HG02970 (cell line): ENCODE results near the gene NFATC2.
"Not testable (repeated sequence)": the region's sequence is repeated elsewhere in the genome, so short reads cannot be mapped to it uniquely, and the experiment has no call there.

Source experiments
- ATAC-seq: cut with Tn5 transposase; IDR thresholded peaks from one replicate; pipeline ENCODE4 v1.9.1; 2021; ENCODE audit warnings: mild to moderate bottlenecking, moderate library complexity, moderate number of reproducible peaks; ENCODE audit not compliant: unreplicated experiment, low FRiP score

The NFATC2 gene

DNA sequence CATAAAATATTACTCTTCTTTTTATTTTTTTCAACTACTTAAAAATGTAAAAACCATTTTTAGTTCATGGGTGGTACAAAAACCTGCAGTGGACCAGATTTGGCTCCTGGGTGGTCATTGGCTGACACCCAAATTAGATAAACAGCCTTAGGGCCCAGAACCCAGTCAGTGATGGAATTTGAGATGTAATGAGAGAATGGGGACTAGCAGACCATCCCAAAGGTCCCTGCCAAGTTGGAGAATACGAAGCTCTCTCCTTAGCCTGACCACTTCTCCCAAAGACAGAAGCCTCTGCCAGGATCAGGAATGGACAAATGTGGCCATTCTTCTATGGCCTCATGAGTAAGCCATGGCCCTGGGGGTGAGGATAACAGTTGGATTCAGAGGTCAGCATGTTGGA is 194.7 kb downstream of the NFATC2 start:
- ATAC-seq: no peak

DNA sequence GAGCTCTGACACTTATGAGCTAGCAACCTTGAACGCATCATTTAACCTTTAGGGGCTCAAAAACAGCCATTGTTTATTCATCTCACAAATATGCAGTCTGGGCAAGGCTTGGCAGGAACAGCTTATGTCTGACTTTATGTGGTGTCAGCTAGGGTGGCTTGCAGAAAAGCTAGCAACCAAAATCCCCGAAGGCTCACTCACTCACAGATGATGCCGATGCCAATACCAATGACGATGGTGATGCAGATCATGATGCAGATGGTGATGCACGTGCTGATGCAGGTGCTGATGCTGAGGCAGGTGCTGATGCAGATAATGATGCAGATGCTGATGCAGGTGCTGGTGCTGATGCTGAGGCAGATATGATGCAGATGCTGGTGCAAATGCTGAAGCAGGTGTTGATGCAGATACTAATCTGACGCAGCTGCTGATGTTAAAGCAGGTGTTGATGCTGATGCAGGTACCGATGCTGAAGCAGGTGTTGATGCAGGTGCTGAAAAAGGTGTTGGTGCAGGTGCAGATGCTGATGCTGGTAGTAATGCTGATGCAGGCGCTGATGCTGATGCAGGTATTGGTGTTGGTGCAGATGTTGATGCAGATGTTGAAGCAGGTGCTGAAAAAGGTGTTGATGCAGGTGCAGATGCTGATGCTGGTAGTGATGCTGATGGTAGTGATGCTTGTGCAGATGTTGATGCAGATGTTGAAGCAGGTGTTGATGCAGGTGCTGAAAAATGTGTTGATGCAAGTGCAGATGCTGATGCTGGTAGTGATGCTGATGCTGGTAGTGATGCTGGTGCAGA is 195.6 kb downstream of the NFATC2 start:
- no peak for ATAC-seq

DNA sequence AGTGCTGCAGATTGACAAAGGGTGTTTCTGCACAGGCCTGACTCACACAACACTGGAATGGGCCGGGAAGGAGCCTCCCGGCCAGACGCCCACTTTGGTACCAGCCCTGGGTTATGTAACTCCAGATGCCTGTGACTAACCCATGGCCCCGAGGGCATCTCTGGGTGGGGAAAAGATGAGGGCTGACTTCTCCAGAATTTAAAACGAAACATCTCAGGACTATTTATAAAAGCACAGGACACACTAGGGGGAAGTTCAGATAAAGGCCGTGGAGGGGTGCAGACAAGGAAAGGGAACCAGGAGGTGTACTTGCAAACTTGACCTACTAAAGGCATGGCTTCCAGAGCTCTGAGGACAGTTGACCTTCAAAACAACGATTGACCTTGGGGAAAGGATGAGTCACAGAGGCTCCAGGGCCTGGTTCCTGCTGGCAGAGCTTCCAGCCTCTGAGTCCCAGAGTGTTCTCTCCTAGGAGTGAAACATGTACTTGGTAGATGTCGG is 196.9 kb downstream of the NFATC2 start:
- no peak for ATAC-seq

DNA sequence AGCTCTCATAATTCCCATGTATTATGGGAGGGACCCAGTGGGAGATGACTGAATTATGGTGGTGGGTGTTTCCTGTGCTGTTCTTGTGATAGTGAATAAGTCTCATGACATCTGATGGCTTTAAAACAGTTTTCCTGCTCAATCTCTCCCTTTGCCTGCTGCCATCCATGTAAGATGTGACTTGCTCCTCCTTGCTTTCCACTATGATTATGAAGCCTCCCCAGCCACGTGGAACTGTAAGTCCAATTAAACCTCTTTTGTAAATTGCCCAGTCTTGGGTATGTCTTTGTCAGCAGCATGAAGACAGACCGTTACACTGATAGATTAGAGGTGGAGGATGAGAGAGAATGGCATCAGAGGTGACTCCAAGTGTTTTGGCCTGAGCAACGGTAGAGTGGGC is 198.7 kb downstream of the NFATC2 start:
- ATAC-seq: not testable (repeated sequence)

DNA sequence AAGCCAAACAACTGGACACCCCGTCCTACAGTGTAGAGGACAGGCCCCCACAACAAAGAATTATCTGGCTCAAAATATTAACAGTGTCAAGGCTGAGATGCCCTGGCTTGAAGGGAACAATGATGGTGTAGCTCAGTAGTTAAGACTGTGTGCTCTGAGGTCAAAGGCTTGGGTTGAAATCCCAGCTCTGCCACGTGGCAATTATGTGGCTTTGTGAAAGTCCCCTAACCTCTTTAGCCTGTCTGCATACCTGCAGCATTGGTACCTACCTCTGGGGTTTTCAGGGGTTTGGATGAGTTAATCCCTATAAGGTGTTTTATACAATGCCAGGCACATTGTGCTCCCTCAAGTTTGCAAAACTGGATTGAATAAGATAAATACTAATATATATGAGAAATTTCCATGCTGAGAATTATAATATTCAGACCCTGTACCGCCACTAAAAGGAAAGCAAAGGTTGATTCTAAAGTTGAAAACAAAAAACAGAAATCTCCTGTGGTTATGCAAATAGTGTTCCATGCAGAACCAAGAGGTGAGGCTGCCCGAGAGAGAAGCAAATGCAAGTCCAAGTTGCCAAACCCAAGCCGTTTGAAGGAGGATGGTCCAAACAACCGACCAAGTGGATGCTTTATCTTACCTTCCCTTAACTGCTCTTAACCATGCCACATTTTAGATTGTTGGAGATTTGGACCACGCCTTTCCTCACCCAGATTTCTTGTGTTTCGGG is 199.8 kb downstream of the NFATC2 start:
- ATAC-seq: no peak

DNA sequence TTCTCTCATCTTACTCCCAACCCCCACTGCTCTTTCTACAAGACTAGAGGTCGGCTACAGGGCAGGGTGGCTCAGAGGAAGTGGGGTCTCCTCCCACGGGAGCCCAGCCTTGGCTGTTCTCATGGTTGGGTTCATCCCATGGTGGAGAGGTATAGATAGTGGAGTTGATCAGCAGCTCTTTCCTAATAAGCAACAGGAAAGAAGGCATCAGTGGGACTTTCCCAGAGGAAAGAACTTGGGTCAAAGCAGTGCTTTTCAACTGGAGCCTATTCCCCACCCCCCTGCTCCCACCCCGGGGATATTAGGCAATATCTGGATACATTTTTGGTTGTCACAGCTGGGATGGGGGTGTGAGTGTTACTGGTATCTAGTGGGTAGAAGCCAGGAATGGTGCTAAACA is 200.9 kb downstream of the NFATC2 start:
- ATAC-seq: no peak

DNA sequence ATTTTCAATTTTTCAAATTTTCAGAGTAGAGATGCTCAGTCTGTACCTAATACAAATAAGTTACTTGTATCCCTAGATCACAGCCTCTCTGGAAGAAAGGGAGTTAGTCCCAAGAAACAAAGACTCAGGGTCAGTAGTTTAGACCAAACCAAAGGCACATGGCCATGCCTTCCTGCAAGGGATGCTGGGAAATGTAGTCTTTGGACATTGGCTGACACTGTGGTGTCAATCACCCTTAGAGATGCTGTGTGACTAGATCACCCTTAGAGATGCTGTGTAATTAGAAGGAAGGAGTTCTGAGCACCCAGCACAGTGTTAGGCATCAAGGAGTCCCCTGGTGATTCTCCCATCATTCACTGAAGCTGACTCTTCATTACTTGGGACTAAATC is 202.1 kb downstream of the NFATC2 start:
- ATAC-seq: no peak

DNA sequence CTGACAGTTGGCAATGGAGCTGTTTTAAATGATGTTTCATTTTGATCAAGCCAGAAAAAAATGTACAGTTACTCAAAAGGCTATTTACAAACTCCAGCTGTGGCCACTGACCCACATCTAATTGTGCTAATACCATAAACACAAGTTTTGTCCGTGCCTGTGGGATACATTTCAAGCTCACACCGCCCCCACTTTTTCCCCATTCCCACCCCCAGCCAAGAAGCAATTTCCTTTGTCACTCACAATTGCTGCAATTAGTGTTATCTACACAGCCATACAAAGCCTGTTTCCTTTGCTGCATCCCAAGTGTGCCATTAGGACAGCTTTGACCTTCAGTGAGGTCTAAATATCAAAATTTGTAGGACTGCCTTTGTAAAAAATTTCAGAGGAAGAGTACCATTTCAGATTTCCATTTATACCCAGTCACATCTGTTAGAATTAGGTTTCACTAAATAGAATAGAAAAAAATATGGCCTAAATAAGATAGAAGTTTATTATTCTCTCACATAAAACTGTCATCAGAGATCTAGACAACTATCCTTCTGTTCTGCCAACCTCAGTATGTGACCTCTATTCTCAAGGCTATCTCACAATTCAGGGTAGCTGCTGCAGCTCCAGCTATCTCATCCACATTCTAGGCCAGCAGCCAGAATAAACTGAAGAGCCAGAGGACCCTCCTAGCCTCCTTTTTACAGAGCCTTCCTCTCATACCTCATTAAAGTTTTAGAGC is 202.6 kb downstream of the NFATC2 start:
- ATAC-seq: no peak

DNA sequence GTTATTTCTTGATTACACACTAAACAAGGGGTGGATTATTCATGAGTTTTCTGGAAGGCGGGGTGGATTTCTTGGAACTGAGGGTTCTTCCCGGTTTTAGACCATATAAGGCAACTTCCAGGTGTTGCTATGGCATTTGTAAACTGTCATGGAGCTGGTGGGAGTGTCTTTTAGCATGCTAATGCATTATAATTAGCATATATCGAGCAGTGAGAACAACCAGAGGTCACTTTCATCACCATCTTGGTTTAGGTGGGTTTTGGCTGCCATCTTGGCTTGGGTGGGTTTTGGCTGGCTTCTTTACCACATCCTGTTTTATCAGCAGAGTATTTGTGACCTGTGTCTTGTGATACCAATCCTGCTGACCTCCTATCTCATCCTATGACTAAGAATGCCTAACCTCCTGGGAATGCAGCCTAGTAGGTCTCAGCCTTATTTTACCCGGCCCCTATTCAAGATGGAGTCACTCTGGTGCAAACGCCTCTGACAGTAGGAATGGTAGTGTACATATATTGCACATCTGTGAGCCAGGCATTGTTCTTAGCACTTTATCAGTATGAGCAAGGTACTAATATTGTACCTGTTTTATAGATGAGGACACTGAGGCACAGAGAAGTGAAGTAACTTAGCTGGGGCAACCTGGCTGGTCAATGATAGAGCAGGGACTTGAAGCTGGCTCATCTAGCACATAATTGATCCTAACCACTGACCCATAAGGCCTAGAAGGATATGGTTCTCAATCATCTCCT is 203.7 kb downstream of the NFATC2 start:
- no peak for ATAC-seq

DNA sequence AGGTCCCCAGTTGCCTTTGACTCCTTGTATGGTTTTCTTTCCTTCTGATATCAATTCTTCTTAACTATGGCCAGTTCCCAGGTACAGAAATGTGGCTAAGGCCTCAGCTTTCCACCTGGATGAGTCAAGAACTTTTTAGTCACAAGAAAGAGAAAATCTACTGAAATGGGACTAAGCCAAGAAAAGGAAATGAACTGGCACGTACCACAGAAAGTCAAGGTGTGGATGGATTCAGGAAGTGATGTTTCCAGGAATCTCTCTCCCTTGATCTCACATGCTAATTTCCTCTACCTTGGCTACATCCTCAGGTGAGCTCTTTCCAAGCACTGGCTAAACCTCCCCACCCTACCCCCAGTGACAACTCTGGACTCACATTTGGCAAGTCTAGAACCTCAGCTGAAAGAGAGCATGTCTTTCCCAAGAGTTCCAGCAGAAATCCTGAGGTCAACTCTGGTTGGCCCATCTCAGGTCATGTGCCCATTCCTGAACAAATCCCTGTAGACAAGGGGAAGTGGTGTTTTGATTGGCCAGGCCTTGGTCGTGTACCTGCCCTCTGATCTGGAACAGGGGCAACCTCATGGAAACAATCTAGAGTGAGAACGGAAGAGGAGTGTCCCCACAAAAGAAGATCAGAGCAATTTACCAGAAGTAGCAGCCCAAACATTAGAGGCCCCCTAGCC is 205.3 kb downstream of the NFATC2 start:
- no peak for ATAC-seq
